MV-4-11 (cell line): ENCODE measurements around the gene MED15.
"Not testable (repeated sequence)": the region's sequence is repeated elsewhere in the genome, so short reads cannot be mapped to it uniquely, and the experiment has no call there.

Experiments
- DNase-seq: peaks from one replicate; lab custom pipeline; 2025; lab: John Stamatoyannopoulos, UW

The MED15 gene

GRCh38 chr22:20602609-20603164 is 95.3 kb downstream of the MED15 start:
- no peak for DNase-seq

GRCh38 chr22:20604092-20604747 is 96.8 kb downstream of the MED15 start:
- DNase-seq: no peak

- no peak for DNase-seq
Measured at GRCh38 chr22:20604776-20605221, 97.4 kb downstream of the MED15 start.

- DNase-seq: no peak
Measured at GRCh38 chr22:20605328-20605727, 97.9 kb downstream of the MED15 start.

- peak; percentile 30 for DNase-seq
Measured at GRCh38 chr22:20606041-20606783, 98.8 kb downstream of the MED15 start.

GRCh38 chr22:20606784-20607128 is 99.3 kb downstream of the MED15 start:
- DNase-seq: no peak

GRCh38 chr22:20607157-20607907 is 99.9 kb downstream of the MED15 start:
- DNase-seq: no peak

- DNase-seq: no peak
Measured at GRCh38 chr22:20610243-20610686, 102.9 kb downstream of the MED15 start.

- no peak for DNase-seq
Measured at GRCh38 chr22:20610757-20611156, 103.3 kb downstream of the MED15 start.

GRCh38 chr22:20611418-20611817 is 104.0 kb downstream of the MED15 start:
- no peak for DNase-seq

GRCh38 chr22:20613301-20613700 is 105.9 kb downstream of the MED15 start:
- no peak for DNase-seq

GRCh38 chr22:20615021-20615420 is 107.6 kb downstream of the MED15 start:
- DNase-seq: no peak

GRCh38 chr22:20615533-20616450 is 108.4 kb downstream of the MED15 start:
- DNase-seq: no peak

- no peak for DNase-seq
Measured at GRCh38 chr22:20616451-20617043, 109.1 kb downstream of the MED15 start.

- no peak for DNase-seq
Measured at GRCh38 chr22:20618488-20618887, 111.1 kb downstream of the MED15 start.

- DNase-seq: peak; percentile 62
Measured at GRCh38 chr22:20619045-20619892, 111.9 kb downstream of the MED15 start.

GRCh38 chr22:20619893-20620194 is 112.4 kb downstream of the MED15 start:
- not testable (repeated sequence) for DNase-seq

- no peak for DNase-seq
Measured at GRCh38 chr22:20621162-20621561, 113.8 kb downstream of the MED15 start.

GRCh38 chr22:20622650-20623339 is 115.4 kb downstream of the MED15 start:
- no peak for DNase-seq

GRCh38 chr22:20624161-20624616 is 116.8 kb downstream of the MED15 start:
- DNase-seq: no peak
